ENCODE results near the gene ACKR4. TPM values are rescaled to one million over a fixed set of nuclear protein-coding genes. Genes with fewer than 3 reads are reported as not detected.
A peak's percentile ranks its signal among the peaks of the same experiment; 100 is the strongest.

ACKR4 gene
- total RNA-seq, 2 experiments from 2014 or later: not detected

DNA sequence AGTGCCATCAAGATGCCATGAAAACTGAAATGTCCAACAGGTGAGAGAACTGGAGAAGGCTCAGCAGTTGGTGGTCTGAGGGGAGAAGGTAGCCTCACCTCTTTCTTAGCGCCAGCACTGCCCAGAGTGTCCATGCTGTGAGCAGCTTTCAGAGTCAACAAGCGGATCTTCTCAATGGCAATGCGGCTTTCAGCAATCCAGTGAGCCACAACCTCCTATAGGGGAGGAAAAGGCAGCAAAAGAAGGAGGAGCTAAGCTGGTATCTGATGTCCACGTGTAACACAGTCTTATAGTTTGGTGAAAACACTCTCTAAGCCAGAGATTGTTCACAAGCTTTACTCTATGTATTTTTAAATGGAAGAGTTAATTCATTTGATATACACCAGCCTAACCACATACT, 36.1 kb upstream of the ACKR4 start:
- TF ChIP-seq, protein P1, sequence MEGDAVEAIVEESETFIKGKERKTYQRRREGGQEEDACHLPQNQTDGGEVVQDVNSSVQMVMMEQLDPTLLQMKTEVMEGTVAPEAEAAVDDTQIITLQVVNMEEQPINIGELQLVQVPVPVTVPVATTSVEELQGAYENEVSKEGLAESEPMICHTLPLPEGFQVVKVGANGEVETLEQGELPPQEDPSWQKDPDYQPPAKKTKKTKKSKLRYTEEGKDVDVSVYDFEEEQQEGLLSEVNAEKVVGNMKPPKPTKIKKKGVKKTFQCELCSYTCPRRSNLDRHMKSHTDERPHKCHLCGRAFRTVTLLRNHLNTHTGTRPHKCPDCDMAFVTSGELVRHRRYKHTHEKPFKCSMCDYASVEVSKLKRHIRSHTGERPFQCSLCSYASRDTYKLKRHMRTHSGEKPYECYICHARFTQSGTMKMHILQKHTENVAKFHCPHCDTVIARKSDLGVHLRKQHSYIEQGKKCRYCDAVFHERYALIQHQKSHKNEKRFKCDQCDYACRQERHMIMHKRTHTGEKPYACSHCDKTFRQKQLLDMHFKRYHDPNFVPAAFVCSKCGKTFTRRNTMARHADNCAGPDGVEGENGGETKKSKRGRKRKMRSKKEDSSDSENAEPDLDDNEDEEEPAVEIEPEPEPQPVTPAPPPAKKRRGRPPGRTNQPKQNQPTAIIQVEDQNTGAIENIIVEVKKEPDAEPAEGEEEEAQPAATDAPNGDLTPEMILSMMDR (IDR thresholded peaks at IDR 0.05): no peak
- no peak for DNase-seq
- Mint-ChIP-seq H3K4me1 (ENCODE audit: low read depth) (no peaks in the 10 kb centered on the region), H3K27ac (no peak overlapping the region), H3K36me3 (ENCODE audit: low read depth) (peaks cover 28% of the 10 kb centered on the region), H3K27me3 (no peaks in the 10 kb centered on the region), H3K4me3 (no peak overlapping the region), H3K9me3 (no peaks in the 10 kb centered on the region)
- ATAC-seq: no peak
- ChIA-PET POLR2A (no interaction called here), CTCF (interaction anchor here (1.0 kb wide), 1 partner anchor 25 kb away, joined by 3 read pairs; no protein-coding TSS in a partner anchor)
- intact Hi-C loops (cut with micrococcal nuclease): no loop called here

DNA sequence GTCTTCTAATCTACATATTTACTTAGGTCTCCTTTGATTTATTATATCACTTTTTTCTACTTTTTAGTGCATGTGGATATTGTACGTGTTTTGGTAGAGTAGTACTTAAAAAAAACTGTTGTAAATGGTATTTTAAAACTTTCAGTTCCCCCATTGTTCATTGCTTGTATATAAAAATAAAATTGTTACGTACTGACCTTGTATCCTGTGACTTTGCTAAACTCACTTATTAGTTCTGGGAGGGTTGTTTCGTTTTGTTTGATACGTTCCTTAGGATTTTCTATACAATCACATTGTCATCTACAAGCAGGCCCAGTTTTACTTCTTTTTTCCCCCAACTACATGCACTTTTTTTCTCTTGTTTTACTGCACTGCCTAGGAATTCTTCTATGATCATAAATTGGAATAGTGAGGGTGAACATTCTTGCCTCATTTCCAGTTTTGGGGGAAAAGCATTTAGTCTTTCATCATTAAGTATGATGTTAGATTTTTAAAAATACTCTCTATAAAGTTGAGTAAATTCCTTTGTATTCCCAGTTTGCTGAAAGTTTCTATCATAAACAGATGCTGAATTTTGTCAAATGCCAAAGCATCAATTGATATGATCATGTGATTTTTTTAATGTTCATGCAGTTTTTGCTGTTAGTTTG, 33.5 kb upstream of the ACKR4 start:
- Mint-ChIP-seq H3K36me3 (ENCODE audit: low read depth) (peaks cover 29% of the 10 kb centered on the region), H3K27me3 (no peaks in the 10 kb centered on the region), H3K4me1 (ENCODE audit: low read depth) (peaks cover 5% of the 10 kb centered on the region), H3K9me3 (no peaks in the 10 kb centered on the region), H3K4me3 (no peak overlapping the region), H3K27ac (no peak overlapping the region)
- ATAC-seq (no peak), DNase-seq (no peak)
- CTCF ChIA-PET: interaction anchor here (1.0 kb wide), 1 partner anchor 10 kb away, joined by 3 read pairs; no protein-coding TSS in a partner anchor
- TF ChIP-seq, protein P1 (IDR thresholded peaks at IDR 0.05): no peak
- POLR2A ChIA-PET: no interaction called here
- intact Hi-C loops (cut with micrococcal nuclease): no loop called here

DNA sequence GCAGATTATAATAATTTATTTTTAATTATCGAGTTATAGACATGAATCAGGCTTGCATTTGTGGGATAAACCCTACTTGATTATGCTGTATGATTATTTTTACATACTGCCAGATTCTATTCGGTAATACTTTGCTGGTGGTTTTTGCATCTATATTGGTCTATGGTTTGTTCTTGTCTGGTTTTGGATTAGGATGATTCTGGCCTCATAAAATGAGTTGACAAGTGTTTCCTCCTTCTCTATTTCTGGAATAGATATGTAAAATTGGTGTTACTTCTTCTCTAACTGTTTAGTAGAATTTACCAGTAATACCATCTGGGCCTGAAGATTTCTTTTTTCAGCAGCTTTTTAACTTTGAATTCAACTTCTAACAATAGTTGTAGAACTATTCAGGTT, 33.0 kb upstream of the ACKR4 start:
- no peak overlapping the region for H3K4me3 Mint-ChIP-seq
- no peak overlapping the region for H3K27ac Mint-ChIP-seq
- no peaks in the 10 kb centered on the region for H3K27me3 Mint-ChIP-seq
- ChIA-PET POLR2A (no interaction called here), CTCF (no interaction called here)
- intact Hi-C loops (cut with micrococcal nuclease): no loop called here
- H3K9me3 Mint-ChIP-seq: no peaks in the 10 kb centered on the region
- TF ChIP-seq, protein P1 (IDR thresholded peaks at IDR 0.05): no peak
- H3K4me1 Mint-ChIP-seq (ENCODE audit: low read depth): peaks cover 10% of the 10 kb centered on the region
- H3K36me3 Mint-ChIP-seq (ENCODE audit: low read depth): peaks cover 32% of the 10 kb centered on the region
- DNase-seq (no peak), ATAC-seq (no peak)

DNA sequence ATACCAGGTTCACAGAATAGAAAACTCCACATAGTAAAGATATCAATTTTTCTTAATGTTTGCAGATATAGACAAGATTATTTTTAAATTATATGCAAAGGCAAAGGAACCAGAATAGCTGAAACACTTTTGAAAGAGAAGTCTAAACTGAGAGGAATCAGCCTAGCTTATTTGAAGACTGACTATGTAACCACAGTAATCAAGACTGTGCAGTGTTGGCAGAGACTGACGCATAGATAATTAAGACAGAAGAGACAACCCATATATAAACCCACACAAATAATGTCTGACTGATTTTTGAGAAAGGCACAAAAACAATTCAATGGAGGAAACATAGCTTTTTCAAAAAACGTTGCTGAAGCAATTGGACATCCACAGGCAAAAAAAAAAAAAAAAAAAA, 28.6 kb upstream of the ACKR4 start:
- H3K9me3 Mint-ChIP-seq: no peaks in the 10 kb centered on the region

DNA sequence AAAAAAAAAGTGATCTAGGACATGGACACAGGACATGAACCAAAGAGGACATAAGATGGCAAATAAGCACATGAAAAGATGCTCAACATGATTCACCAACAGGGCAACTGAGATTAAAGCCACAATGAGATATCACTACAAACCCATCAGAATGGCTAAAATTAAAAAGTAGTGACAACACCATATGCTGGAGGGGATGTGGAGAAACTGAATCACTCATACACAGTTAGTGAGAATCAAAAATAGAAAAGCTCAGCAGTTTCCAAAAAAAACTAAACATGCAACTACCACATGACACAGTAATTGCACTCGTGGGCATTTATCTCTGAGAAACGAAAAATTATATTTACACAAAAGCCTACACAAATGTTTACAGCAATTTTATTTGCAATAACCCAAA, 27.9 kb upstream of the ACKR4 start:
- Mint-ChIP-seq H3K9me3 (no peaks in the 10 kb centered on the region), H3K27me3 (no peaks in the 10 kb centered on the region), H3K27ac (peak overlapping the region; percentile 65), H3K4me1 (ENCODE audit: low read depth) (peaks cover 20% of the 10 kb centered on the region), H3K36me3 (ENCODE audit: low read depth) (peaks cover 50% of the 10 kb centered on the region), H3K4me3 (no peak overlapping the region)
- TF ChIP-seq, protein P1 (IDR thresholded peaks at IDR 0.05): no peak
- DNase-seq (no peak), ATAC-seq (peak; percentile 87)
- ChIA-PET POLR2A (no interaction called here), CTCF (interaction anchor here (1.4 kb wide), 1 partner anchor 33 kb away, joined by 3 read pairs; no protein-coding TSS in a partner anchor)
- intact Hi-C loops (cut with micrococcal nuclease): no loop called here

More for the DNA sequence above, 28.6 kb upstream of the ACKR4 start:
- intact Hi-C loops (cut with micrococcal nuclease): no loop called here
- Mint-ChIP-seq H3K36me3 (ENCODE audit: low read depth) (peaks cover 51% of the 10 kb centered on the region), H3K27me3 (no peaks in the 10 kb centered on the region), H3K4me1 (ENCODE audit: low read depth) (peaks cover 20% of the 10 kb centered on the region), H3K27ac (peak overlapping the region; percentile 65), H3K4me3 (no peak overlapping the region)
- ChIA-PET POLR2A (no interaction called here), CTCF (interaction anchor here (1.3 to 1.4 kb wide), 2 partner anchors 32 to 73 kb away, joined by 3 read pairs; no protein-coding TSS in a partner anchor)
- TF ChIP-seq, protein P1 (IDR thresholded peaks at IDR 0.05): no peak
- DNase-seq: no peak
- ATAC-seq: no peak

All from activated CD8-positive, alpha-beta T cell treated with anti-CD3 and anti-CD28 coated beads for 36 hours (primary cell).